H9 (cell line): ENCODE measurements around the gene CNOT9. TPM values are rescaled to one million over a fixed set of nuclear protein-coding genes. Genes with fewer than 3 reads are reported as not detected.

Experiments
- DNase-seq: peaks from one replicate; pipeline ENCODE4 v3.0.0-alpha.2; 2017
- H2AFZ ChIP-seq: one replicate; pipeline ENCODE4 v1.6.1; 2013; ENCODE audit warnings: mild to moderate bottlenecking, low read length, control low read depth, moderate library complexity
- H2AK5ac ChIP-seq: 2 replicates; pipeline ENCODE4 v1.6.1; 2013; ENCODE audit warnings: low read length, control low read depth, mixed read lengths; ENCODE audit not compliant: insufficient read length
- H2BK120ac ChIP-seq: one replicate; pipeline ENCODE4 v1.6.1; 2013; ENCODE audit warnings: low read depth, mild to moderate bottlenecking, low read length, control low read depth, inconsistent platforms; ENCODE audit not compliant: poor library complexity, severe bottlenecking
- H2BK12ac ChIP-seq: 2 replicates; pipeline ENCODE4 v1.6.1; 2013; ENCODE audit warnings: low read length, control low read depth, mixed read lengths, low read depth; ENCODE audit not compliant: insufficient read length
- H2BK15ac ChIP-seq: 2 replicates; pipeline ENCODE4 v1.6.1; 2013; ENCODE audit warnings: low read depth, low read length, control low read depth
- H2BK20ac ChIP-seq: one replicate; pipeline ENCODE4 v1.6.1; 2013; ENCODE audit warnings: low read depth, mild to moderate bottlenecking, low read length, control low read depth, inconsistent platforms; ENCODE audit not compliant: poor library complexity, severe bottlenecking
- H2BK5ac ChIP-seq: 2 replicates; pipeline ENCODE4 v1.6.1; 2013; ENCODE audit warnings: low read length, control low read depth, mixed read lengths; ENCODE audit not compliant: insufficient read length
- H3K14ac ChIP-seq: 2 replicates; pipeline ENCODE4 v1.6.1; 2013; ENCODE audit warnings: low read length, control low read depth; ENCODE audit not compliant: insufficient read depth
- H3K18ac ChIP-seq: 2 replicates; pipeline ENCODE4 v1.6.1; 2013; ENCODE audit warnings: low read depth, mild to moderate bottlenecking, mixed read lengths, low read length, control low read depth; ENCODE audit not compliant: insufficient read length
- H3K23ac ChIP-seq: 2 replicates; pipeline ENCODE4 v1.6.1; 2013; ENCODE audit warnings: low read length, control low read depth, mixed read lengths, low read depth; ENCODE audit not compliant: insufficient read length
- H3K23me2 ChIP-seq: 2 replicates; pipeline ENCODE4 v1.6.1; 2013; ENCODE audit warnings: low read depth, mild to moderate bottlenecking, mixed read lengths, low read length, control low read depth; ENCODE audit not compliant: insufficient read length, poor library complexity, severe bottlenecking
- H3K27ac ChIP-seq: 2 replicates; pipeline ENCODE4 v1.5.1; 2013; ENCODE audit warnings: low read length, control low read depth, mixed read lengths, low read depth; ENCODE audit not compliant: insufficient read length
- H3K27me3 ChIP-seq: 2 replicates; pipeline ENCODE4 v1.6.1; 2013; ENCODE audit warnings: low read length, control low read depth, inconsistent platforms; ENCODE audit not compliant: insufficient read depth
- H3K4ac ChIP-seq: 2 replicates; pipeline ENCODE4 v1.6.1; 2013; ENCODE audit warnings: low read depth, mild to moderate bottlenecking, control low read depth, inconsistent platforms, low read length, moderate library complexity
- H3K4me1 ChIP-seq: 2 replicates; pipeline ENCODE4 v1.6.1; 2013; ENCODE audit warnings: low read length, control low read depth, inconsistent platforms; ENCODE audit not compliant: insufficient read depth
- H3K4me2 ChIP-seq: 2 replicates; pipeline ENCODE4 v1.6.1; 2013; ENCODE audit warnings: low read length, control low read depth, mixed read lengths; ENCODE audit not compliant: insufficient read length, insufficient read depth
- H3K56ac ChIP-seq: 2 replicates; pipeline ENCODE4 v1.6.1; 2013; ENCODE audit warnings: low read depth, mild to moderate bottlenecking, mixed read lengths, low read length, control low read depth; ENCODE audit not compliant: insufficient read length
- H3K79me1 ChIP-seq: 2 replicates; pipeline ENCODE4 v1.6.1; 2013; ENCODE audit warnings: low read depth, mild to moderate bottlenecking, moderate library complexity, low read length, control low read depth, inconsistent platforms; ENCODE audit not compliant: insufficient read depth, poor library complexity, severe bottlenecking
- H3K79me2 ChIP-seq: 2 replicates; pipeline ENCODE4 v1.6.1; 2013; ENCODE audit warnings: low read length, control low read depth, inconsistent platforms; ENCODE audit not compliant: insufficient read depth
- H3K9ac ChIP-seq: 2 replicates; pipeline ENCODE4 v1.6.1; 2013; ENCODE audit warnings: low read length, control low read depth, mixed read lengths; ENCODE audit not compliant: insufficient read length; ENCODE audit errors: extremely low read depth
- H3K9me3 ChIP-seq: one replicate; pipeline ENCODE4 v1.6.1; 2013; ENCODE audit warnings: low read depth, low read length, inconsistent platforms; ENCODE audit not compliant: control insufficient read depth
- H3T11ph ChIP-seq: one replicate; pipeline ENCODE4 v1.6.1; 2013; ENCODE audit warnings: mild to moderate bottlenecking, low read length, control low read depth, inconsistent platforms
- H4K20me1 ChIP-seq: one replicate; pipeline ENCODE4 v1.6.1; 2013; ENCODE audit not compliant: control insufficient read depth, insufficient read length, insufficient read depth
- H4K5ac ChIP-seq: 2 replicates; pipeline ENCODE4 v1.6.1; 2013; ENCODE audit warnings: low read depth, mild to moderate bottlenecking, mixed read lengths, low read length, control low read depth; ENCODE audit not compliant: insufficient read length
- H4K8ac ChIP-seq: replicated peaks from 2 replicates; pipeline ENCODE4 v1.6.1; 2013; ENCODE audit warnings: low read length, control low read depth, mixed read lengths, low read depth; ENCODE audit not compliant: insufficient read length
- H4K91ac ChIP-seq: 2 replicates; pipeline ENCODE4 v1.6.1; 2013; ENCODE audit warnings: low read depth, mild to moderate bottlenecking, moderate library complexity, mixed read lengths, low read length, control low read depth; ENCODE audit not compliant: insufficient read length
- H3K27ac Mint-ChIP-seq, 3 experiments: 2 replicates in 2 of 3; 3 replicates in 1 of 3; pipeline ENCODE4 v1.8.0; 2020 to 2021; ENCODE audit warnings: mixed read lengths in 3 of 3, mild to moderate bottlenecking in 1 of 3, moderate library complexity in 1 of 3
- H3K27me3 Mint-ChIP-seq: 2 replicates; pipeline ENCODE4 v1.8.0; 2021; ENCODE audit warnings: low read depth, mild to moderate bottlenecking, moderate library complexity, mixed read lengths
- H3K36me3 Mint-ChIP-seq, 3 experiments: 2 replicates in 2 of 3; 3 replicates in 1 of 3; pipeline ENCODE4 v1.8.0; 2020 to 2021; ENCODE audit warnings: low read depth in 3 of 3, mixed read lengths in 3 of 3; ENCODE audit not compliant: insufficient read depth in 1 of 3
- H3K4me1 Mint-ChIP-seq, 2 experiments: 2 replicates each; pipeline ENCODE4 v1.8.0; 2020; ENCODE audit warnings: mixed read lengths in 2 of 2
- H3K4me3 Mint-ChIP-seq, 2 experiments: 2 replicates in 1 of 2; 3 replicates in 1 of 2; pipeline ENCODE4 v1.8.0; 2020 to 2021; ENCODE audit warnings: mild to moderate bottlenecking in 2 of 2, mixed read lengths in 2 of 2, moderate library complexity in 1 of 2
- H3K9me3 Mint-ChIP-seq, 2 experiments: 2 replicates in 1 of 2; 3 replicates in 1 of 2; pipeline ENCODE4 v1.8.0; 2020; ENCODE audit warnings: mild to moderate bottlenecking in 2 of 2, mixed read lengths in 2 of 2, moderate library complexity in 1 of 2
- CTCF ChIP-seq: fragments of 200-600 bp; sonication (generic); conservative IDR thresholded peaks from 3 replicates; pipeline ENCODE4 v1.8.0; 2021; ENCODE audit warnings: antibody characterized with exemption, mild to moderate bottlenecking
- WGBS: extraction: QIAGEN DNeasy Blood & Tissue Kit; methylation state at CpG from one replicate; pipeline ENCODE4 v1.1.7; 2013; ENCODE audit warnings: missing lambda C conversion rate, low lambda C conversion rate, mixed read lengths; ENCODE audit not compliant: insufficient read length; ENCODE audit errors: extremely low coverage; 5-methylcytosine and 5-hydroxymethylcytosine counted together
- total RNA-seq: library from RNA; stranded (reverse); gene quantifications from 2 replicates; pipeline ENCODE4 v1.2.1, GENCODE V29; 2021

The CNOT9 gene
- total RNA-seq, 1 experiment from 2014 or later: 91.2 TPM

GRCh38 chr2:218644721-218645120, 76.1 kb downstream of the CNOT9 start:
- Histone ChIP-seq H2BK120ac (no peak overlapping the region), H3K79me1 (no peaks in the 10 kb centered on the region), H3K9me3 (no peaks in the 10 kb centered on the region), H3K4ac (no peak overlapping the region), H2AK5ac (no peak overlapping the region), H4K91ac (no peak overlapping the region), H3K27ac (no peak overlapping the region), H2BK20ac (no peak overlapping the region), H3K79me2 (no peaks in the 10 kb centered on the region), H3K27me3 (no peaks in the 10 kb centered on the region), H3K56ac (no peak overlapping the region), H2AFZ (no peak overlapping the region), H2BK12ac (no peak overlapping the region), H4K8ac (no peak overlapping the region), H3K4me2 (no peak overlapping the region), H3T11ph (no peak overlapping the region), H3K18ac (no peak overlapping the region), H3K9ac (no peak overlapping the region), H4K5ac (no peak overlapping the region), H2BK15ac (no peak overlapping the region), H4K20me1 (no peaks in the 10 kb centered on the region), H2BK5ac (no peak overlapping the region), H3K23me2 (no peaks in the 10 kb centered on the region), H3K23ac (no peak overlapping the region), H3K14ac (no peak overlapping the region), H3K4me1 (no peaks in the 10 kb centered on the region)
- peaks cover 41 to 79% (median 78%) of the 10 kb centered on the region in 3 experiments; a peak in 6 of 7 replicates for H3K36me3 Mint-ChIP-seq
- H3K9me3 Mint-ChIP-seq: no peaks in the 10 kb centered on the region
- TF ChIP-seq CTCF: no peak
- WGBS: no CpG with 5 or more reads among the region's 11 CpGs
- H3K27ac Mint-ChIP-seq: peak overlapping the region in 1 of 3 experiments; percentile 33; a peak in 1 of 7 replicates
- H3K27me3 Mint-ChIP-seq: no peaks in the 10 kb centered on the region
- DNase-seq: no peak
- H3K4me3 Mint-ChIP-seq: no peak overlapping the region
- no peaks in the 10 kb centered on the region for H3K4me1 Mint-ChIP-seq
